Osteocyte (in vitro differentiated cells): ENCODE data around the gene VSX1. TPM values are rescaled to one million over a fixed set of nuclear protein-coding genes. Genes with fewer than 3 reads are reported as not detected.

Experiments used
- DNase-seq: peaks from one replicate; pipeline ENCODE4 v3.0.0; 2021; ENCODE audit warnings: mixed read lengths; ENCODE audit not compliant: unreplicated experiment; ENCODE audit errors: extremely low spot score
- H3K27ac Mint-ChIP-seq: one replicate; pipeline ENCODE4 v1.8.0; 2021; ENCODE audit warnings: mild to moderate bottlenecking, mixed read lengths; ENCODE audit not compliant: unreplicated experiment
- H3K27me3 Mint-ChIP-seq: one replicate; pipeline ENCODE4 v1.8.0; 2021; ENCODE audit warnings: mixed read lengths; ENCODE audit not compliant: unreplicated experiment
- H3K36me3 Mint-ChIP-seq: one replicate; pipeline ENCODE4 v1.8.0; 2021; ENCODE audit warnings: mixed read lengths; ENCODE audit not compliant: unreplicated experiment
- H3K4me1 Mint-ChIP-seq: one replicate; pipeline ENCODE4 v1.8.0; 2021; ENCODE audit warnings: mixed read lengths; ENCODE audit not compliant: unreplicated experiment
- H3K4me3 Mint-ChIP-seq: one replicate; pipeline ENCODE4 v1.8.0; 2021; ENCODE audit warnings: mild to moderate bottlenecking, moderate library complexity, mixed read lengths; ENCODE audit not compliant: unreplicated experiment
- H3K9me3 Mint-ChIP-seq: one replicate; pipeline ENCODE4 v1.8.0; 2021; ENCODE audit warnings: mixed read lengths; ENCODE audit not compliant: unreplicated experiment
- CTCF ChIP-seq: fragments of 200-600 bp; sonication (generic); IDR thresholded peaks from 2 replicates; pipeline ENCODE4 v1.5.0; 2021; ENCODE audit warnings: antibody characterized with exemption, mild to moderate bottlenecking, moderate library complexity
- total RNA-seq: library from RNA; stranded (reverse); gene quantifications from 2 replicates; pipeline ENCODE4 v1.2.1, GENCODE V29; 2021

The VSX1 gene
- total RNA-seq, 1 donor from 2014 or later, result not detected

DNA sequence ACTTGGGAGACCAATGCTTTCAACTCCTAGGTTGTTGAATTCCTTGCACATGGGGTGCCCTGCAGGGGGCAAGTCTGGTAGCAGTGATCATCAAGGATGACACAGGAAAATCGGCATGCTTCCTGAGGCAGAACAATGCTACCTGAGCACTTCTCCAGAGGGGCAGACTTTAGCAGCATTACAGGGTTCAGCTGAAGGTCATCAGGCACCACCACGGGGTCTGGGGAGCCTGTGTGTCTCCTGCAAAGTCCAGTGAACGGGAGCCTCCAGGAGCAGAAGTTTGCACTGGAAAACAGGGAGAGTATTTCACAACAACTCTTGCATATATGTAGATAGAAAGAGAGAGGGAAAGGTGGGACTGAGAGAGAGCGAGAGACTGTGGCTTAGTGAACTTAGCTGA, 10.2 kb downstream of the VSX1 start:
- Mint-ChIP-seq H3K4me3 (no peak overlapping the region), H3K27ac (no peak overlapping the region), H3K27me3 (peaks cover 66% of the 10 kb centered on the region), H3K9me3 (no peaks in the 10 kb centered on the region), H3K36me3 (no peaks in the 10 kb centered on the region), H3K4me1 (no peaks in the 10 kb centered on the region)
- no peak for TF ChIP-seq CTCF
- DNase-seq, result peak; percentile 30

- Mint-ChIP-seq H3K4me1 (no peaks in the 10 kb centered on the region), H3K27me3 (peaks cover 67% of the 10 kb centered on the region), H3K9me3 (no peaks in the 10 kb centered on the region), H3K4me3 (no peak overlapping the region), H3K36me3 (no peaks in the 10 kb centered on the region), H3K27ac (no peak overlapping the region)
- no peak for TF ChIP-seq CTCF
- DNase-seq, result no peak
These were observed 11.0 kb downstream of the VSX1 start for GRCh38 chr20:25070821-25071473.

GRCh38 chr20:25067102-25067987, 14.6 kb downstream of the VSX1 start:
- H3K27ac Mint-ChIP-seq, result no peak overlapping the region
- H3K9me3 Mint-ChIP-seq, result no peaks in the 10 kb centered on the region
- no peaks in the 10 kb centered on the region for H3K36me3 Mint-ChIP-seq
- DNase-seq, result no peak
- H3K27me3 Mint-ChIP-seq, result peaks cover 72% of the 10 kb centered on the region
- no peak overlapping the region for H3K4me3 Mint-ChIP-seq
- H3K4me1 Mint-ChIP-seq, result no peaks in the 10 kb centered on the region
- TF ChIP-seq CTCF, result no peak

- no peaks in the 10 kb centered on the region for H3K9me3 Mint-ChIP-seq
- TF ChIP-seq CTCF, result no peak
These were observed 15.6 kb downstream of the VSX1 start for GRCh38 chr20:25066386-25066785.

More at GRCh38 chr20:25066386-25066785, 15.6 kb downstream of the VSX1 start:
- H3K36me3 Mint-ChIP-seq, result no peaks in the 10 kb centered on the region
- H3K4me3 Mint-ChIP-seq, result no peak overlapping the region
- DNase-seq, result no peak
- peaks cover 72% of the 10 kb centered on the region for H3K27me3 Mint-ChIP-seq
- no peaks in the 10 kb centered on the region for H3K4me1 Mint-ChIP-seq
- no peak overlapping the region for H3K27ac Mint-ChIP-seq
